Left forelimb (tissue), 1 donor: ENCODE results near the gene MED4.

Experiments used
- DNase-seq: peaks from one replicate; pipeline ENCODE4 v3.0.0-alpha.2; 2018; ENCODE audit warnings: low spot score

Gene MED4

DNA sequence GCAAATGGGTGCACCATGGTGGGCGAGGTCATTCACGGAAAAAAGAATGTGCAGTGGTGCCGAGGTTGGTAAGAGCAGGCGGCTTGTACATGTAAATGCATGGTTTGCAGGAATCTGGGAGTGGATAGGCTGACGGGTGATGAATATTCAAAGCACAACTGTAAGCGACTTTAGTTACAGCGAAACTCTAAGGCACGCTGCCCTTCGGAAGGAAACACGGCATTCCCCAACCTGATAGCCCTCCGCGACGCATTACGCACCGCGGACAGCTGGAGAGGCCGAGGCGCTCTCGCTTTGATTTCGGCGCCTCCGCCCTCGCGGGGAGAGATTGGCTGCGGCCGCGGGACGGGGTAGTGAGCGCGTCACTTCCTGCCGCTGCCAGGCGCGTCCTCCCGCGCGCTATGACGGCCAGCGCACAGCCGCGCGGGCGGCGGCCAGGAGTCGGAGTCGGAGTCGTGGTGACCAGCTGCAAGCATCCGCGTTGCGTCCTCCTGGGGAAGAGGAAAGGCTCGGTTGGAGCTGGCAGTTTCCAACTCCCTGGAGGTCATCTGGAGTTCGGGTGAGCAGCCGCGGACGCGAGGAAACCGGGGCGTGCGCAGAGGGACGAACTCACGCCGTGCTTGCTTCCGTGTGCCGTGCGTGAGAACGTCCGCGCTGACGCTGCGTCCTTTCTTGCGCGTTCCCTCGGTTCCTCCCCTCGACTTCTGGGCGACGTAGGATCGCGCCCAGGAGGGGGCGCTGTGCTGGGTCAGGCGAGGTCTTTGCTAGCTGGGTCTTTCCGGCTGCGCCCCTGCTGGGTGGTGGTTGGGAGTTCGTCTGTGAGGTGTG, 57.3 kb downstream of the MED4 start, which contains the start of gene NUDT15:
Gene NUDT15, plus strand, starts transcription at position 381 of the 828 bp plus-strand sequence. Its CDS starts 21 bp downstream, at position 402.
- DNase-seq: peak; percentile 95

- no peak for DNase-seq
Measured at GRCh38 chr13:48029859-48030258, 65.0 kb downstream of the MED4 start.

- DNase-seq: no peak
Measured at GRCh38 chr13:48028066-48028465, 66.8 kb downstream of the MED4 start.
